Medulla oblongata (tissue), 1 donor: ENCODE data around the gene C5orf15.
"Not testable (repeated sequence)": the region's sequence is repeated elsewhere in the genome, so short reads cannot be mapped to it uniquely, and the experiment has no call there.

ENCODE experiments used
- DNase-seq: peaks from one replicate; pipeline ENCODE4 v3.0.0-alpha.2; 2015; ENCODE audit errors: extremely low spot score

The C5orf15 gene

DNA sequence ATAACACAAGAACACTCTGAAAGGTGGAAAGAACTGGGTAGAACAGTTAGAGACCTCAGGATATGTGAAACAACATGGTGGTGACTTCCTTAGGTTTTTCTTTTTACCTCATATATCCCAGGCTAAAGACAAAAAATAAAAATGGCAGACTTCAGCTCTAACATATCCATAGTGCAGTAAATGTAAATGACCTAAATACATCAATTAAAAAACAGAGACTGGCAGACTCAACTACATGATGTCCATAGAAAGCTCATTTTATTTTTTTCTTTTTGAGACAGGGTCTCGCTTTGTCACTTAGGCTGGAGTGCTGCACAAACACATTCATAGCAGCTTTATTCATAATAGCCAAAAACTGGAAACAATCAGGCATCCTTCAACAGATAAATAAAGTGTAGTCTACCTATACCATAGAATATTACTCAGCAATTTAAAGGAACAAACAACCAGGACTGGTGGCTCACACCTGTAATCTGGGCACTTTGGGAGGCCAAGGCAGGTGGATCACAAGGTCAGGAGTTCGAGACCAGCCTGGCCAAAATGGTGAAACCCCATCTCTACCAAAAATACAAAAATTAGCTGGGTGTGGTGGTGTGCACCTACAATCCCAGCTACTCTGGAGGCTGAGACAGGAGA, 4.8 kb downstream of the C5orf15 start:
- no peak for DNase-seq

DNA sequence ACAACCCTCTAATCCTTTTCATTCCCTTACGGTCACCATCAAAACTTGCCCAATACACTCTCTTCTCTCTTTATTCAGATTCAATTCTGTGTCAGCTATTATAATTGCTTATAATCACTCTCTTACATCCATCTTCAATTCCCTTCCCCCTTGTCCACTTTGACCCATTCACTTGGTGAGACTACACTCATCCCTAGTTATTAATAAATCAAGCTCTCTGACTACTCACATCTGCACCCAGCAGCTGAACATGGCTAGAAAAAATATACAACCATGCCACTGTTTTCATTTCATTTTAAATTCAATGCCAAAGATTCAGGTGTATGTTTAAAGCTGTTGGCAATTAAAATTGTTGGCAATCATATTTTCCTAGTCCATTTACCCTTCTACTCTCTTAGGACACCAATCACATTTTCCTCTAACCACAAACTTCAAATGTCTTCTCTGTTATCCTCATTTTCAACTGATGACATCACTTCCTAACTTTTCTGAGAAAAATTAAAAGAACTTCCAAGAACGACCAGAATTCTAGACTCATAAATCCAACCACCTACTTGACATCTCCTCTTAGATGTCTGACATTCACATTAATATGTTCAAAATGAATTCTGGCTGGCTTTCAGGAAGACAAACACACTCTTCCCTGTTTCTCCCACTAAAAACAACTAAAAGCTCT, 5.5 kb downstream of the C5orf15 start:
- DNase-seq, result no peak

- DNase-seq, result no peak
Measured at GRCh38 chr5:133962131-133962530, 6.3 kb downstream of the C5orf15 start.

- no peak for DNase-seq
Measured at GRCh38 chr5:133959643-133960042, 8.8 kb downstream of the C5orf15 start.

DNA sequence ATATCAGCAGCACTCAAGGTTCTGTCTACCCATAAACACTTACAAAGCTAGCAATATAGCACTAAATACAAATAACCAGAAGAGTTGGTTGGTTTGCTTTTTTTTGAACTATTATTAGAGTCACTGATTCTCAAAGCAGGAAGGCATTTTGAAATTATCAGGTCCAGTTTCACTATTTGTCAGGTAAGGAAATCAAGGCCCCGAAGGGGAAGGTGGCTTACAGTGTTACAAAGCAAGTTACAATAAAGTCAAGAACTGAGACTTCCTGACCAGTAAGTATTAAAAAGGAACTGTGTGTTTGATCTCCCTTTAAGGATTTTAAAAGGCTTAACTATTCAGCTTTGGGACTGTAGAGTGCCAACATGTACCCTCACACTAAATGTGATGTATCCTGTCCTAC, 10.8 kb downstream of the C5orf15 start:
- DNase-seq, result no peak

DNA sequence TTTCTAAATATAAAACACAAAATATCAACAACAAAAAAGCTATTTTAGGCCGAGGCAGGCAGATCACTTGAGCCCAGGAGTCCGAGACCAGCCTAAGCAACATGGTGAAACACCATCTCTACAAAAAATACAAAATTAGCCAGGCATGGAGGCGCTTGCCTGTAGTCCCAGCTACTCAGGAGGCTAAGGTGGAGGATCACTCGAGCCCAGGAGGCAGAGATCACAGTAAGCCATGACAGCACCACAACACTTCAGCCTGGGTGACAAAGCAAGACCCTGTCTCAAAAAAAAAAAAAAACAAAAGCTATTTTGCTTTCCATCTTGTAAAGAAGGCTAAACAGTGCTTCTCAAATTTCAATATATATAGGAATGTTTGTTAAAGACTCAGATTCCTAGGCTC, 11.3 kb downstream of the C5orf15 start:
- DNase-seq, result no peak

- not testable (repeated sequence) for DNase-seq
Measured at GRCh38 chr5:133956196-133956595, 12.2 kb downstream of the C5orf15 start.

DNA sequence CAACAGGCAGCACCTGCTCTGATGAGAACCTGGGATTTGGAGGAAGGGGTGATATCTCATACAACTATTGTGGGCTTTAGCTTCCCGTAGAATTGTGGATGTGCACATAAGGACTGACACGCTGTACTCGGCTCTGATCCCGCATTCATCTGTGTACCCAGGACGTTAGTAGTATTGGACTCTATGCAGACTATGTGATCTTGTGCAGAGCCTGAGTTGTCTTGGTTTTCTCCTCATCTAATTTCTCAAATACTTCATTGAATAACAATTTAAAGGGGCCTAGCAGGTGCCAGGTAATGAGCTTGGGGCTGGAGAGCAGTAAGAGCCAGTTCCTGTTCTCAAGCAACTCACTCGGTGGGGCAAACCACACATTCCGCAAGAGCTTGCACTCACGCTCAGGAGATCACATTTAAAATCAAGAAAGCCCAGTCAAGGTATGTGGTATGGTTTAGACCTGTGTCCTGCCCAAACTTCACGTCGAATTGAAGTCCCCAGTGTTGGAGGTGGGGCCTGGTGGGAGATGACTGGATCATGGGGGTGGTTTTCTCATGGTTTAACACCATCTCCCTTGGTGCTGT, 14.8 kb downstream of the C5orf15 start:
- no peak for DNase-seq

GRCh38 chr5:133952729-133953567, 15.5 kb downstream of the C5orf15 start:
- peak; percentile 55 for DNase-seq

GRCh38 chr5:133950821-133951612, 17.4 kb downstream of the C5orf15 start:
- no peak for DNase-seq

GRCh38 chr5:133948721-133949120, 19.7 kb downstream of the C5orf15 start:
- no peak for DNase-seq

DNA sequence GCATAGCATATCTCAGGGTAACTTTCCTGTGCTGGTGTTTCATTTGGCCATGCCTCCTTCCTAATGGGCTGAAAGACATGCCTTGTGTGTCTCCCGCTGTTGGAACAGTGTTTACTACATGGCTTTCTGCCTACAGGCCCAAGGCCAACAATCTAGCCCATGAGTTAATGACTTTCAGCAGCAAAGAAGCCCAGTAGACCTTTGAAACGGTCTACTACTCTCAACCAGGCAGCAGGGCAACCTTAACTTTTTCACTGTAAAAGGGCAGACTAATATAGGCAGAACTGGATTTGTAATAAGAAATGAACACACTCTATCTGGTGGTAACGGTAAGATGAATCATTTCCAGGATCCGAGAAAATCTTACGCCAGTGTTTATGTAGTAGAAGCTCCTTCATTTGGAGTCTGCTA, 21.0 kb downstream of the C5orf15 start:
- DNase-seq, result peak; percentile 48

- DNase-seq, result peak; percentile 67
Measured at GRCh38 chr5:133945568-133945967, 22.9 kb downstream of the C5orf15 start.

DNA sequence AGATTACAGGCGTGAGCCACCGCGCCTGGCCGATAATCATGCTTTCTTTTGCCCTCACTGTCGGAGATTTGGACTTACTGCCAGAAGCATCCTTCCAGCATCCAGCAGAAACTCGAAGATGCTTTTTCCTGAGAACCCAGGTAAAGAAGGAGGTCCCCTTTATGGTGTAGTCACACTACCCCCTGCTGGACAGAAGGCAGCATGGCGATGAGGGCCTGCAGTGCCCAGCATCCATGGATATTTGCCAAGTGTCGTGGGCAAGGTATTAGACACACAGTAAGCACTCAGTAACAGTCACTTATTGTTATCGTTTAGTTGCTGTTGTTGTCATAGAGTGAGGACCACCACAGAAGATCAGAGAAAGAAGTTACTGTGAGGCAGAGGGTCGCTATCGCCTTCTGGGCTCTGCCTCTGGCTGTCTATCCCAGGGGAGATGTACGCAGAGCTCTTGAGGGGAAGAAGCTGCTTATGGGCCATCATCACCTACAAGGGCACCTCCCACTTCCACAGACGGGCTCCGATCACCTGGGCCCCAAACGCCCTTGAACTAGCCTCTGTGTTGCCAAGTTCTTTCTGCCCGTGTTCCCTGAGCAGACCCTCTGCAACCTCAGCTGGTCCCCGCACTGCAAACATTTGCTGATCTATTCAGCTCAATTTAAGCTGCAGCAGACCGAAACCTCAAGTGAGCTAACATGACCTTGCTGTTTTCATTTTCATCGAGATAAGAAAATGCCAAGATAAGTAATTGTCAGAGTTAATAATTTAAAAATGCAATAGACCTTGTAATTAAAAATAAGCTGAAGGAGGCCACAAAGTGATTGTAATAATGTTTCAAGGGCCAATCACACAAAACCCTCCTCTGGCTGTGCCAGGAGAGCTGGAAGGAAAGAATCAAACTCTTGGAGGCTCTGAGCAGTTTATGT, 23.9 kb downstream of the C5orf15 start:
- DNase-seq, result peak; percentile 66

DNA sequence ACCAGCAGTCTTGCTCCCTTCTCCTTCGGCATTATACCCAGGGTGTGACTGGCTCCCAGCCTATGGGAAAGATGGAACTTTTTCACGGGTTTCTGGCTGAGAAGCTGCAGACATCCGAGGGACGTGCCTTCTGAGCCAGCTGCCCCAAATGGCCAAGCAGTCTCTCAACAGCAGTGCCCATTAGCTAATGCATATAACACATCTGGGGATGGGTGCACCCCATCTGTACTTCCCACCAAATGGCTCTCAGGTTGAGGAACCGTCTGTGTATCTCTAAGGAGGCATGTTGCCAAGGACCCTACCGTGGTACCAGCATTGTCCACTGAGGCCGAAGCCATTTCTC, 25.0 kb downstream of the C5orf15 start:
- no peak for DNase-seq

GRCh38 chr5:133942614-133943474, 25.6 kb downstream of the C5orf15 start:
- no peak for DNase-seq

- no peak for DNase-seq
Measured at GRCh38 chr5:133941456-133942196, 26.8 kb downstream of the C5orf15 start.

- no peak for DNase-seq
Measured at GRCh38 chr5:133939668-133940067, 28.8 kb downstream of the C5orf15 start.

DNA sequence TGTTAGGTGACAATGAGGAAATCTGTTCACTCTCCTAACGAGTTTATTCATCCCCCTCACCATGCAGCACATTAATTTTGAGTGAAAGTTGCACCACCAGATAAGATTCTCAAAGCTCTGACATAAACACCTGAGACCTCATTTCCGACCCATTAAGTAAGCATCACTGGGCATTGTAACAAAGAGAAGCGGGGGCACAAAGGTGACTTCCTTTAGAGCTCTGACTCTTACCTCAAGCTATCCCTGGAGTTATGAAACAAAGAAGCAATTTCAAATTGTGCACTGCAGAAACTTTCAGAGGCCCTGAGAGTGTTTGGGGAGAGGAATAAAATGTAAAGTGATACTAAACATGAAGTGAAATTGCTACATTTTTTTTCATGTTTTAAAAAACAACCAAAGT, 29.5 kb downstream of the C5orf15 start:
- DNase-seq, result no peak
